GM12875 (cell line): ENCODE results near the gene UBTD2.
A peak's percentile ranks its signal among the peaks of the same experiment; 100 is the strongest.
"Not testable (repeated sequence)": the region's sequence is repeated elsewhere in the genome, so short reads cannot be mapped to it uniquely, and the experiment has no call there.

Experiments
- H3K4me3 ChIP-seq: one replicate; pipeline ENCODE4 v1.5.1; 2011; ENCODE audit warnings: low read depth, low read length, control low read depth
- TF ChIP-seq, protein P1 (sequence below): IDR thresholded peaks from 2 replicates; pipeline ENCODE4 v1.5.1; 2011; ENCODE audit warnings: low read depth, mild to moderate bottlenecking, control low read depth, inconsistent platforms, low read length, moderate library complexity, borderline replicate concordance; ENCODE audit not compliant: insufficient read depth

Gene UBTD2

DNA sequence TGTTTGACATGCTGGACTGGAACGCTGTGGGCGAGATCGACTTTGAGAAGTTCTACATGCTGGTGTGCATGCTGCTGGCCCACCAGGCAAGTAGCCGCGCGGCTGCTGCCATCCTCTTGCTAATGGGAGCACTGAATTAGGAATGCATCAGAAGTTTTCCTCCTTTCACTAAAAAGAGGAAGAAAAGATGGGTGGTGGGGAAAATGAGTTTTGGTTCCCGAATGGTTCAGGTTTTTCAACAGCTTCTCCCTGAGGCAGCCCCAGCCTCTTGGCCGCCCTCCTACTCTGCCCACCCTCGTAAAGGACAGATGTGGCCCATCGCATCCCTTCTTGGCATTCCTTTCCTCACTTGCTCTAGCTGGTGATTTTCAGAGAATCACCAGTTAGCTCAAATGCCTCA lies 84.1 kb downstream of the UBTD2 start:
- no peak overlapping the region for H3K4me3 ChIP-seq
- TF ChIP-seq, protein P1, sequence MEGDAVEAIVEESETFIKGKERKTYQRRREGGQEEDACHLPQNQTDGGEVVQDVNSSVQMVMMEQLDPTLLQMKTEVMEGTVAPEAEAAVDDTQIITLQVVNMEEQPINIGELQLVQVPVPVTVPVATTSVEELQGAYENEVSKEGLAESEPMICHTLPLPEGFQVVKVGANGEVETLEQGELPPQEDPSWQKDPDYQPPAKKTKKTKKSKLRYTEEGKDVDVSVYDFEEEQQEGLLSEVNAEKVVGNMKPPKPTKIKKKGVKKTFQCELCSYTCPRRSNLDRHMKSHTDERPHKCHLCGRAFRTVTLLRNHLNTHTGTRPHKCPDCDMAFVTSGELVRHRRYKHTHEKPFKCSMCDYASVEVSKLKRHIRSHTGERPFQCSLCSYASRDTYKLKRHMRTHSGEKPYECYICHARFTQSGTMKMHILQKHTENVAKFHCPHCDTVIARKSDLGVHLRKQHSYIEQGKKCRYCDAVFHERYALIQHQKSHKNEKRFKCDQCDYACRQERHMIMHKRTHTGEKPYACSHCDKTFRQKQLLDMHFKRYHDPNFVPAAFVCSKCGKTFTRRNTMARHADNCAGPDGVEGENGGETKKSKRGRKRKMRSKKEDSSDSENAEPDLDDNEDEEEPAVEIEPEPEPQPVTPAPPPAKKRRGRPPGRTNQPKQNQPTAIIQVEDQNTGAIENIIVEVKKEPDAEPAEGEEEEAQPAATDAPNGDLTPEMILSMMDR, result no peak

DNA sequence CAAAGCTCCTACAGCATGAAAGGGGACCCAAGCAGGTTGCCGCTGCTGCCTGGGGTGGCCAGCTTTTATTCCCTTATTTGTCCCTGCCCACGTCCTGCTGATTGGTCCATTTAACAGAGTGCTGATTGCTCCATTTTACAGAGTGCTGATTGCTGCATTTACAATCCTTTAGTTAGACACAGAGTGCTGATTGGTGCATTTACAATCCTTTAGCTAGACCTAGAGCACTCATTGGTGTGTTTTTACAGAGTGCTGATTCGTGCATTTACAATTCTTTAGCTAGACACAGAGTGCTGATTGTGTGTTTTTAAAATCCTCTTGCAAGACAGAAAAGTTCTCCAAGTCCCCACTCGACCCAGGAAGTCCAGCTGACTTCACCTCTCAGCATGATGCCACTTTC lies 85.8 kb downstream of the UBTD2 start:
- H3K4me3 ChIP-seq, result not testable (repeated sequence)

DNA sequence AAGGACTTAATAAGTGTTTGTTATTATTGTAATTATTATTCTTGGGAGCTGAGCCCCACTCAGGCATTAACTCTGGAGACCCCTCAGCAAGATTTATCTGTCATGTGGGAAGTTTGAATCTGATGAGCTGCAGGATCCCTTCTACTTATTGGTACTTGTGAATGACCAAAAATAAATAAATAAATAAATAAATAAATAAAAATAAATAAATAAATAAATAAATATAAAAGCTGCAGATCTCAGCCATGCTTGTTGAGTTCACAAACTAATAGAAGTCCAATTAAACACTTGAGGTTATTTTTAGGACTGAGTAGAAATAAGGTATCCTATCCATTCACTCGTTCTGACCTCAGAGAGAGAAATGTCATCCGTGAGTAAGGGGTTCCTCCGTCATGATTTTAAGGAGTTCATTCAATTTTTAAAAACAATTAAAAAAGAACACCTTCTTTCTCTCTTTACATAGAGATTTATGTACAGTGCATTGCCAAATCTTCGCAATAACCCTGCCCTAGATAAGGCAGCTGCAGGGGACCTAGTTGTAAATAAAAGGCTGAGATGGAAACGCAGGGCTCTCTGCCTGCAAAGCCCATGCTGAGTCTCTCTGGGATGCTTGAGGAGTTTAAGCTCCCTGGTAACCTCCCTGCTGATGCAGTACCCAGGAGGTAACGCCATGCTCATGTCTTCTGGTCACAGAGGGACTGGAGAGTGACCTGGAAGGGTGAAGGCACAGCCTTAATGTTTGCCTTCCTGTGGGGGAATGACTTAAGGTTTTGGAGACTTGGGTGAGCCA lies 88.4 kb downstream of the UBTD2 start:
- H3K4me3 ChIP-seq, result no peak overlapping the region
- TF ChIP-seq, protein P1, result no peak

DNA sequence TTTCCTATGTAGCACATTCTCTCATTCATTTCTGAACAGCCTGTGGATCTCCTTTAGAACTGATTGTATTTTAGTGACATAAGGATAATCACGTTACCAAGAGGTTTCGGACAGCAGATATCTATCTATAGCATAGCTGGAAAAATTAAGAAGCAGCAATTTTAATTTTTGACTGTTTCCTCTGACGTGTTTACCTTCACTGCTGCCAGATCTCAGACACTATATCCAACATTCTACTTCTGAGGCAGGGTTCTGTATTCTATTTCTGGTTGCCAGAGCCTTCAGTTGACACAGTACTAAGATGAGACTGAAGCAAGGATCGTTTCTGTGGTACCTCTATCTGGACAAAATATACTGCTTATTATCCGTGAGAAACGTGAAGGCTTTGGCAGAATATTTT lies 89.7 kb downstream of the UBTD2 start, which contains the start of gene EFCAB9:
TSS of gene EFCAB9 (plus strand) at position 301 of the 400 bp plus-strand sequence. CDS start at position 302, 1 bp downstream.
- H3K4me3 ChIP-seq, result no peak within 1 kb of the TSS

DNA sequence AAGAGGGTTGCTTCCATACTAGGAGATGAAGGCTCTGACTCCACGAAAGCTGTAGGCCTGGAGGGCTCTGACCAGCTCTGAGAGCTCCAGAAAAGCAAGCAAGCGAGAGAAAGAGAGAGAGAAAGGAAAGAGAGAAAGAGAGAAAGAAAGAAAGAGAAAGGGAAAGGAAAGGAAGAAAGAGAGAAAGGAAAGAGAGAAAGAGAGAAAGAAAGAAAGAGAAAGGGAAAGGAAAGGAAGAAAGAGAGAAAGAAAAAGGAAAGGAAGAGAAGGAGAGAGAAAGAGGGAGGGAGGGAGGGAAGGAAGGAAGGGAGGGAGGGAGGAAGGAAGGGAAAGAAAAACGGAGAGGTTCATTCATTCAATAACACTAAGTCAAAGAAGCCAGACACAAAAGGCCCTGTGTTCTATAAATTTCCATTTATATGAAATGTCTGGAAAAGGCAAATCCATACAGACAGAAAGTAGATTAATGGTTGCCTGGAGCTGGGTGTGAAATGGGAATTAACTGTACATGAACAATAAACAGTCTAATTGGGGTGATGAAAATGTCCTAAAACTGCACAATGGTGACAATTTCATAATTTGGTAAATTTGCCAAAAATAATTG lies 93.8 kb downstream of the UBTD2 start:
- TF ChIP-seq, protein P1, result no peak
- no peak overlapping the region for H3K4me3 ChIP-seq

More for the DNA sequence above, 89.7 kb downstream of the UBTD2 start, which contains the start of gene EFCAB9:
- TF ChIP-seq, protein P1, result no peak

DNA sequence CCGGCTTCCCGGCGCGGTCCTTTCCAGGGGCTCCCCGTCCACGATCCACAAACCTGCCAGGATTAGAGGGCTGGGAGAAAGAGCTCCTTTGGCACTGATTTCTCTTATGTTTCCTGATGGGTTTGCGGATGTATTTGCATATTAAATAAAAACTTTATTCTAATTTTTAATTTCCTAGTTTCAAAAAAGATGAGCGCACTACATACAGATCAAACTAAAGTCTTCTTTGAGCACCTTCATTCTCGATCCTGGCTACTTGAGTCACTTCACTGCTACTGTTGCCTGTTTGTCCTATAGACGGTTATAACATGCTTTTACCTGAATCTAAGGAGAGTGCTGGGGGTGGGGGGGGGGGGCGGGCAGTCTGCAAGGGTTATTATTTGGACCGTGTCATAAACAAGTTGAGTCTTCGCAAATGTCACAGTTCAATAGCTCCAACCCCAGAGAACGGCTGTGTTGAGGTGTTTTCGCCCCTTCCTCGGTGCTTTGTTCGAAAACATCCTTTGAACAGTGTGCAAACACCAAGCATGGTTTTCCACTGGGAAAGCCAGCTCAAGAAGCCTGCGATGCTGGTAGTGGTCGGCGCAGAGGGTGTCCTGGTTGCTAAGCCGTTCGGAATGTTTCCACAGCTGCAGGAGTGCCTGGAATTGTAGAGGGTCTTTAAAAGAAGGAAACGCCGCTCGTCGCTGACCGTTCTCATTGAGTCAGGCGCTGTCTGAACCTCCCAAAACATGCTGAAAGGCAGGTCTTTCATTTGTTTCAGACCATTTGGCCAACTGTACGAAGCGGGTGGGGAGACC lies 94.5 kb downstream of the UBTD2 start:
- TF ChIP-seq, protein P1, result no peak
- peak overlapping the region; percentile 86 for H3K4me3 ChIP-seq
